K562 (cell line): ENCODE results near the gene TK1. TPM values are rescaled to one million over a fixed set of nuclear protein-coding genes. Genes with fewer than 3 reads are reported as not detected.

Experiments
- EP300 ChIP-seq: IDR thresholded peaks from 2 replicates; pipeline ENCODE4 v1.6.1; 2012; ENCODE audit warnings: low read length, improper control_type of control experiment
- FOXK2 ChIP-seq, 2 experiments: fragments of 450-650 bp; IDR thresholded peaks in 1 of 2; conservative IDR thresholded peaks in 1 of 2; 2 replicates each; pipeline ENCODE4 v1.6.1; 2016; ENCODE audit warnings: low read depth in 2 of 2, mild to moderate bottlenecking in 1 of 2
- HMG20B ChIP-seq: fragments of 250-450 bp; sonication (Bioruptor Pico); IDR thresholded peaks from 2 replicates; pipeline ENCODE4 v1.5.0; 2021; ENCODE audit warnings: mild to moderate bottlenecking
- HOXB6 ChIP-seq: fragments of 250-450 bp; sonication (Bioruptor Pico); IDR thresholded peaks from 2 replicates; pipeline ENCODE4 v1.5.1; 2022; ENCODE audit warnings: mild to moderate bottlenecking, borderline replicate concordance
- HSF4 ChIP-seq: fragments of 250-450 bp; sonication (Bioruptor Pico); IDR thresholded peaks from 2 replicates; pipeline ENCODE4 v2.1.2; 2022; ENCODE audit warnings: mild to moderate bottlenecking, moderate library complexity, borderline replicate concordance
- MITF ChIP-seq: IDR thresholded peaks from 2 replicates; pipeline ENCODE4 v1.6.1; 2014; ENCODE audit warnings: antibody characterized with exemption
- PBX2 ChIP-seq, 2 experiments: IDR thresholded peaks in 1 of 2; conservative IDR thresholded peaks in 1 of 2; 2 replicates each; pipeline ENCODE4 v1.6.1; 2016; ENCODE audit warnings: low read depth in 2 of 2, mild to moderate bottlenecking in 1 of 2, missing compliant biosample characterization in 1 of 2, missing genetic modification characterization in 1 of 2, moderate library complexity in 1 of 2
- RNF2 ChIP-seq: sonication (generic); IDR thresholded peaks from 2 replicates; pipeline ENCODE4 v1.6.1; 2016
- TAF9B ChIP-seq: fragments of 450-650 bp; IDR thresholded peaks from 2 replicates; pipeline ENCODE4 v1.6.1; 2018; ENCODE audit warnings: mild to moderate bottlenecking; ENCODE audit not compliant: partially characterized antibody
- TSHZ1 ChIP-seq: fragments of 250-450 bp; sonication (Bioruptor Pico); IDR thresholded peaks from 2 replicates; pipeline ENCODE4 v1.4.0; 2020; ENCODE audit warnings: mild to moderate bottlenecking, moderate library complexity
- XRCC5 ChIP-seq: fragments of 200-400 bp; formaldehyde crosslinking; IDR thresholded peaks from 2 replicates; pipeline ENCODE4 v1.6.1; 2017; ENCODE audit warnings: low read depth, mild to moderate bottlenecking, low read length
- ZBTB43 ChIP-seq: sonication (generic); formaldehyde crosslinking; IDR thresholded peaks from 2 replicates; pipeline ENCODE4 v1.8.0; 2023; ENCODE audit warnings: mild to moderate bottlenecking, missing genetic modification reagents
- ZNF174 ChIP-seq: fragments of 250-450 bp; sonication (Bioruptor Pico); IDR thresholded peaks from 2 replicates; pipeline ENCODE4 v1.4.0; 2020; ENCODE audit warnings: mild to moderate bottlenecking
- ZNF280A ChIP-seq: fragments of 450-650 bp; IDR thresholded peaks from 2 replicates; pipeline ENCODE4 v1.6.1; 2018; ENCODE audit warnings: mild to moderate bottlenecking, low read depth; ENCODE audit not compliant: partially characterized antibody
- polyA plus RNA-seq, 8 experiments: library from polyadenylated mRNA; depleted of rRNA in 4 of 8; stranded (reverse) in 5 of 8; unstranded in 3 of 8; fragments of >200 nt; fragmentation: Nextera tagmentation in 2 of 8; fragmentation: Illumina TruSeq in 1 of 8; extraction: Ambion mirVana in 2 of 8; extraction: Trizol in 1 of 8; gene quantifications; 2 replicates each; pipeline versions ENCODE4 v1.2.1 to v1.2.3, GENCODE V29; 2011 to 2014; ENCODE audit warnings: inconsistent platforms in 1 of 8, missing spikeins in 1 of 8
- total RNA-seq, 7 experiments: library from RNA; depleted of rRNA in 6 of 7; stranded (reverse); fragments of >200 nt in 6 of 7; fragmentation: Illumina TruSeq in 2 of 7; extraction: Trizol in 2 of 7; gene quantifications; 2 replicates each; pipeline versions ENCODE4 v1.2.1 to v1.2.3, GENCODE V29; 2011 to 2021; ENCODE audit warnings: low replicate concordance in 1 of 7

TK1 gene
- total and polyA plus RNA-seq, 9 of the 15 experiments (the other 6 are each of a cell fraction or from before 2014, with no cell fraction given), result 8.4 to 280 (median 103) TPM

- TF ChIP-seq ZBTB43 (CRISPR knock-in tag) (no peak), ZNF280A (no peak), FOXK2 (conservative IDR thresholded peaks at IDR 0.05 in 1 of 2, IDR thresholded peaks at IDR 0.05 in 1 of 2; ENCODE audit: low read depth in 2 of 2) (peak; percentile 90 to 93), HOXB6 (CRISPR knock-in tag) (no peak), XRCC5 (peak; percentile 24; the same call in 1 of the 2 replicates), HSF4 (CRISPR knock-in tag) (no peak), TAF9B (peak; percentile 76), EP300 (peak; percentile 92), TSHZ1 (CRISPR knock-in tag) (no peak), MITF (peak; percentile 53), HMG20B (CRISPR knock-in tag) (no peak), PBX2 (CRISPR knock-in tag; IDR thresholded peaks at IDR 0.05; ENCODE audit: low read depth) (no peak), PBX2 (tag; conservative IDR thresholded peaks at IDR 0.05; ENCODE audit: low read depth) (peak; percentile 68), RNF2 (peak; percentile 91), ZNF174 (CRISPR knock-in tag) (no peak)
Measured at GRCh38 chr17:78128551-78129350, 58.1 kb downstream of the TK1 start, which contains the start of gene TMC6 (continued).
